NCI-H524 treated with DMSO at 0.1 percent for 48 hours (cell line): ENCODE measurements around the gene IL18R1.

ENCODE experiments used
- DNase-seq: peaks from one replicate; lab custom pipeline; 2025; lab: John Stamatoyannopoulos, UW

The IL18R1 gene

GRCh38 chr2:102434655-102435381, 79.2 kb downstream of the IL18R1 start:
- DNase-seq: no peak

GRCh38 chr2:102435741-102436140, 80.1 kb downstream of the IL18R1 start:
- no peak for DNase-seq

GRCh38 chr2:102436323-102436722, 80.7 kb downstream of the IL18R1 start:
- DNase-seq: no peak

GRCh38 chr2:102437122-102437521, 81.5 kb downstream of the IL18R1 start:
- no peak for DNase-seq

GRCh38 chr2:102438111-102438510, 82.5 kb downstream of the IL18R1 start:
- no peak for DNase-seq

- no peak for DNase-seq
Observed at GRCh38 chr2:102438578-102438977, 83.0 kb downstream of the IL18R1 start.

GRCh38 chr2:102439065-102439695, 83.6 kb downstream of the IL18R1 start:
- DNase-seq: no peak

- DNase-seq: no peak
Observed at GRCh38 chr2:102442967-102443828, 87.6 kb downstream of the IL18R1 start.

GRCh38 chr2:102444233-102444632, 88.6 kb downstream of the IL18R1 start:
- DNase-seq: no peak

- DNase-seq: no peak
Observed at GRCh38 chr2:102446936-102447335, 91.3 kb downstream of the IL18R1 start.
